Nephron progenitor cell (in vitro differentiated cells): ENCODE data around the gene WDR86.
A peak's percentile ranks its signal among the peaks of the same experiment; 100 is the strongest.

ENCODE experiments used
- DNase-seq: peaks from one replicate; pipeline ENCODE4 v3.0.0; 2021
- H3K27ac Mint-ChIP-seq: 2 replicates; pipeline ENCODE4 v1.8.0; 2021; ENCODE audit warnings: mild to moderate bottlenecking, moderate library complexity, mixed read lengths
- H3K27me3 Mint-ChIP-seq: 2 replicates; pipeline ENCODE4 v1.8.0; 2021; ENCODE audit warnings: mild to moderate bottlenecking, low read depth, mixed read lengths; ENCODE audit not compliant: poor library complexity
- H3K36me3 Mint-ChIP-seq: 2 replicates; pipeline ENCODE4 v1.8.0; 2021; ENCODE audit warnings: low read depth, mixed read lengths
- H3K4me1 Mint-ChIP-seq: 2 replicates; pipeline ENCODE4 v1.8.0; 2021; ENCODE audit warnings: mixed read lengths
- H3K4me3 Mint-ChIP-seq: 2 replicates; pipeline ENCODE4 v1.8.0; 2021; ENCODE audit warnings: mild to moderate bottlenecking, moderate library complexity, mixed read lengths
- H3K9me3 Mint-ChIP-seq: 2 replicates; pipeline ENCODE4 v1.8.0; 2021; ENCODE audit warnings: mild to moderate bottlenecking, moderate library complexity, mixed read lengths
- CTCF ChIP-seq: fragments of 200-600 bp; sonication (generic); IDR thresholded peaks from 2 replicates; pipeline ENCODE4 v1.5.0; 2021; ENCODE audit warnings: antibody characterized with exemption

The WDR86 gene

GRCh38 chr7:151423226-151423625 is 13.4 kb upstream of the WDR86 start:
- DNase-seq, result no peak
- H3K4me1 Mint-ChIP-seq, result peaks cover 26% of the 10 kb centered on the region
- H3K27me3 Mint-ChIP-seq, result peaks cover 14% of the 10 kb centered on the region
- H3K27ac Mint-ChIP-seq, result no peak overlapping the region
- no peak for TF ChIP-seq CTCF
- peaks cover 61% of the 10 kb centered on the region for H3K9me3 Mint-ChIP-seq
- peaks cover 27% of the 10 kb centered on the region for H3K36me3 Mint-ChIP-seq
- no peak overlapping the region for H3K4me3 Mint-ChIP-seq

- Mint-ChIP-seq H3K4me3 (no peak overlapping the region), H3K27ac (no peak overlapping the region)
Measured at GRCh38 chr7:151422212-151422611, 12.4 kb upstream of the WDR86 start.

GRCh38 chr7:151420144-151420543 is 10.3 kb upstream of the WDR86 start:
- peaks cover 40% of the 10 kb centered on the region for H3K36me3 Mint-ChIP-seq
- no peak for TF ChIP-seq CTCF
- no peak overlapping the region for H3K27ac Mint-ChIP-seq
- DNase-seq, result no peak
- no peak overlapping the region for H3K4me3 Mint-ChIP-seq
- peaks cover 14% of the 10 kb centered on the region for H3K27me3 Mint-ChIP-seq
- peaks cover 13% of the 10 kb centered on the region for H3K4me1 Mint-ChIP-seq
- peaks cover 80% of the 10 kb centered on the region for H3K9me3 Mint-ChIP-seq

More at GRCh38 chr7:151422212-151422611, 12.4 kb upstream of the WDR86 start:
- H3K9me3 Mint-ChIP-seq, result peaks cover 70% of the 10 kb centered on the region
- TF ChIP-seq CTCF, result no peak
- H3K4me1 Mint-ChIP-seq, result peaks cover 19% of the 10 kb centered on the region
- peaks cover 14% of the 10 kb centered on the region for H3K27me3 Mint-ChIP-seq
- no peak for DNase-seq
- peaks cover 35% of the 10 kb centered on the region for H3K36me3 Mint-ChIP-seq

GRCh38 chr7:151416941-151417315 is 7.1 kb upstream of the WDR86 start:
- H3K4me3 Mint-ChIP-seq, result no peak overlapping the region
- H3K27ac Mint-ChIP-seq, result no peak overlapping the region
- H3K9me3 Mint-ChIP-seq, result peaks cover 59% of the 10 kb centered on the region
- peaks cover 21% of the 10 kb centered on the region for H3K4me1 Mint-ChIP-seq
- peaks cover 37% of the 10 kb centered on the region for H3K36me3 Mint-ChIP-seq
- DNase-seq, result no peak
- H3K27me3 Mint-ChIP-seq, result peaks cover 26% of the 10 kb centered on the region
- TF ChIP-seq CTCF, result no peak

- no peak for DNase-seq
- peaks cover 27% of the 10 kb centered on the region for H3K4me1 Mint-ChIP-seq
- no peak for TF ChIP-seq CTCF
- peaks cover 29% of the 10 kb centered on the region for H3K27me3 Mint-ChIP-seq
- H3K9me3 Mint-ChIP-seq, result peaks cover 53% of the 10 kb centered on the region
- H3K4me3 Mint-ChIP-seq, result no peak overlapping the region
- H3K27ac Mint-ChIP-seq, result peak overlapping the region; percentile 39
- peaks cover 34% of the 10 kb centered on the region for H3K36me3 Mint-ChIP-seq
Measured at GRCh38 chr7:151416112-151416940, 6.5 kb upstream of the WDR86 start.
